Endothelial cell (in vitro differentiated cells): ENCODE results near the gene NPHP4. TPM values are rescaled to one million over a fixed set of nuclear protein-coding genes. Genes with fewer than 3 reads are reported as not detected.

Experiments
- DNase-seq: peaks from one replicate; pipeline ENCODE4 v3.0.0; 2021; ENCODE audit warnings: low spot score
- H3K27ac Mint-ChIP-seq: one replicate; pipeline ENCODE4 v1.8.0; 2021; ENCODE audit warnings: mixed read lengths, inconsistent platforms; ENCODE audit not compliant: unreplicated experiment
- H3K27me3 Mint-ChIP-seq: one replicate; pipeline ENCODE4 v1.8.0; 2021; ENCODE audit warnings: mild to moderate bottlenecking, moderate library complexity, mixed read lengths, inconsistent platforms; ENCODE audit not compliant: unreplicated experiment
- H3K36me3 Mint-ChIP-seq: one replicate; pipeline ENCODE4 v1.8.0; 2021; ENCODE audit warnings: mild to moderate bottlenecking, low read depth, mixed read lengths, inconsistent platforms; ENCODE audit not compliant: unreplicated experiment
- H3K4me1 Mint-ChIP-seq: one replicate; pipeline ENCODE4 v1.8.0; 2021; ENCODE audit warnings: mild to moderate bottlenecking, mixed read lengths, inconsistent platforms; ENCODE audit not compliant: unreplicated experiment
- H3K4me3 Mint-ChIP-seq: one replicate; pipeline ENCODE4 v1.8.0; 2021; ENCODE audit warnings: mild to moderate bottlenecking, mixed read lengths, inconsistent platforms; ENCODE audit not compliant: unreplicated experiment
- H3K9me3 Mint-ChIP-seq: one replicate; pipeline ENCODE4 v1.8.0; 2021; ENCODE audit warnings: mixed read lengths, inconsistent platforms; ENCODE audit not compliant: unreplicated experiment
- total RNA-seq: library from RNA; stranded (reverse); fragmentation: NEBNext Ultra II Directional; extraction: Animal tissue kit (Norgen Biotek cat#: 25700); gene quantifications from one replicate; pipeline ENCODE4 v1.2.1, GENCODE V29; 2021; ENCODE audit not compliant: unreplicated experiment
- TF ChIP-seq, protein P1 (sequence below): fragments of 200-600 bp; sonication (generic); IDR thresholded peaks from one replicate; pipeline ENCODE4 v1.5.0; 2021; ENCODE audit warnings: antibody characterized with exemption; ENCODE audit not compliant: unreplicated experiment

Gene NPHP4
- total RNA-seq, 1 donor from 2014 or later, result 15.3 TPM

GRCh38 chr1:5971471-5972197 is 20.6 kb downstream of the NPHP4 start:
- Mint-ChIP-seq H3K4me3 (no peak overlapping the region), H3K27ac (no peak overlapping the region), H3K9me3 (no peaks in the 10 kb centered on the region), H3K4me1 (no peaks in the 10 kb centered on the region), H3K27me3 (no peaks in the 10 kb centered on the region), H3K36me3 (peaks cover 7% of the 10 kb centered on the region)
- TF ChIP-seq, protein P1, sequence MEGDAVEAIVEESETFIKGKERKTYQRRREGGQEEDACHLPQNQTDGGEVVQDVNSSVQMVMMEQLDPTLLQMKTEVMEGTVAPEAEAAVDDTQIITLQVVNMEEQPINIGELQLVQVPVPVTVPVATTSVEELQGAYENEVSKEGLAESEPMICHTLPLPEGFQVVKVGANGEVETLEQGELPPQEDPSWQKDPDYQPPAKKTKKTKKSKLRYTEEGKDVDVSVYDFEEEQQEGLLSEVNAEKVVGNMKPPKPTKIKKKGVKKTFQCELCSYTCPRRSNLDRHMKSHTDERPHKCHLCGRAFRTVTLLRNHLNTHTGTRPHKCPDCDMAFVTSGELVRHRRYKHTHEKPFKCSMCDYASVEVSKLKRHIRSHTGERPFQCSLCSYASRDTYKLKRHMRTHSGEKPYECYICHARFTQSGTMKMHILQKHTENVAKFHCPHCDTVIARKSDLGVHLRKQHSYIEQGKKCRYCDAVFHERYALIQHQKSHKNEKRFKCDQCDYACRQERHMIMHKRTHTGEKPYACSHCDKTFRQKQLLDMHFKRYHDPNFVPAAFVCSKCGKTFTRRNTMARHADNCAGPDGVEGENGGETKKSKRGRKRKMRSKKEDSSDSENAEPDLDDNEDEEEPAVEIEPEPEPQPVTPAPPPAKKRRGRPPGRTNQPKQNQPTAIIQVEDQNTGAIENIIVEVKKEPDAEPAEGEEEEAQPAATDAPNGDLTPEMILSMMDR, result no peak
- DNase-seq, result no peak

GRCh38 chr1:5970610-5971273 is 21.5 kb downstream of the NPHP4 start:
- Mint-ChIP-seq H3K27ac (peak overlapping the region; percentile 9), H3K4me1 (no peaks in the 10 kb centered on the region), H3K9me3 (no peaks in the 10 kb centered on the region), H3K27me3 (peaks cover 2% of the 10 kb centered on the region), H3K36me3 (peaks cover 7% of the 10 kb centered on the region), H3K4me3 (no peak overlapping the region)
- TF ChIP-seq, protein P1, result no peak
- no peak for DNase-seq

DNA sequence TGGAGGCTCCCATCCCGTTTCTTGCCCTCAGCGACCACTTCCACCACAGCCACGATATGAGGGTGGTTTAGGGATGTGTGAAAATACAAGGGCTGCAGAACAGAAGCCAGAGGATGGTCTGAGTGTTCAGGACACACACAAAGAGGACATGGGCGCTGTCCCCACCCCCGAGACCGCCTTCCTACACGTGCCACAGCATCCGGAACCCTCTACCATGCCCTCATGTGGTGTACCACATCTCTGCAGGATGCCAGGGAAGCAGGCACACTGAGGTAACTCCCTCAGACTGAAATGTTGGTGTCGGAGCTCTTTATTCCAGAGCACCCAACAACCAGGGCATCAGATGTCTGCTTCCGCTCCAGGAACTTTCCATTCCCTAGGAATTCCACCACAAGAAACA is 23.1 kb downstream of the NPHP4 start:
- no peak overlapping the region for H3K4me3 Mint-ChIP-seq
- no peak for DNase-seq
- H3K27ac Mint-ChIP-seq, result no peak overlapping the region

DNA sequence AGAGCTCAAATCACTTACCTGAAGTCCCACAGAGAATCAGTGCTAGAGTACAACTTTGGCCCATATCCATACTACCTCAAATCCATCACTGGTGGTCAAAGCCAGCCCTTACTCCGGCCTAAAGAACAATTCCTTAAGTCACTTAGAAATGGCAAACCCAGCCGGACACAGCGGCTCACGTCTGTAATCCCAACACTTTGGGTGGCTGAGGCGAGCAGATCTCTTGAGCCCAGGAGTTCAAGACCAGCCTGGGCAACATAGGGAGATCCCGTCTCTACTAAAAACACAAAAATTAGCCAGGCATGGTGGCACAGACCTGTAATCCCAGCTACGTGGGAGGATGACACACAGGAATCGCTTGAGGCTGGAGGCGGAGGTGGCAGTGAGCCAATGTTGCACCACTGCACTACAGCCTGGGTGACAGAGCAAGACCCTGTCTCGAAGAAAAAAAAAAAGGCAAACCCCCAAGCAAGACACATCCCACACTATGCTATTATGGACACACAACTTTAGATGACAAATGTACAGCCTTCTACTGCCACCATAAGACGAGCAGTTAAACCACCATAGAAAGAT is 24.0 kb downstream of the NPHP4 start:
- Mint-ChIP-seq H3K27ac (no peak overlapping the region), H3K9me3 (no peaks in the 10 kb centered on the region), H3K36me3 (peaks cover 7% of the 10 kb centered on the region), H3K4me3 (no peak overlapping the region), H3K27me3 (peaks cover 2% of the 10 kb centered on the region), H3K4me1 (no peaks in the 10 kb centered on the region)
- TF ChIP-seq, protein P1, result no peak
- DNase-seq, result no peak

More for the DNA sequence above, 23.1 kb downstream of the NPHP4 start:
- H3K9me3 Mint-ChIP-seq, result no peaks in the 10 kb centered on the region
- H3K27me3 Mint-ChIP-seq, result peaks cover 2% of the 10 kb centered on the region
- no peaks in the 10 kb centered on the region for H3K4me1 Mint-ChIP-seq
- TF ChIP-seq, protein P1, result no peak
- peaks cover 7% of the 10 kb centered on the region for H3K36me3 Mint-ChIP-seq
